Measurements from ENCODE around the gene CALN1. TPM values are rescaled to one million over a fixed set of nuclear protein-coding genes. Genes with fewer than 3 reads are reported as not detected.

CALN1 gene
- total RNA-seq, 5 donors from 2014 or later (not counting 1 experiment from before 2014, with no cell fraction given): 0.03 to 0.26 (median 0.05) TPM

DNA sequence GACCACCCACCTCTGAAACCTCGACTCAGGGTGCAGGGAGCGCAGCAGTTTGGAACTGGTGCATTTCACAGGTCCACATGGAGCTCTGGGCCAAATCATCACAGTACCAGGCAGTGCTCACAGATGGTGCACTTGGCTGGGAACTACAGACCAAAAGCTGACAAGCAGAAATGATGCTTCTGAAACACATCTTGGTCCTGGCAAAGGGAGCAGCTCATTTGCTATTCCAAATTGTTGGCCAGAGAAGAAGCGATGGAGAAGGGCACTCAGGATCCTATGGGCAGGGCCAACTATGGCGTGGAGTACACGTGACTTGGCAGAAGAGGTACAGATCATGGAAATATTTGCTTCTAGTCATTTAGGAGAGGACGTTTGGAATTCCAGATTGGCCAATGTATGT, 383.9 kb downstream of the CALN1 start:
- CTCF ChIA-PET: no interaction called here

DNA sequence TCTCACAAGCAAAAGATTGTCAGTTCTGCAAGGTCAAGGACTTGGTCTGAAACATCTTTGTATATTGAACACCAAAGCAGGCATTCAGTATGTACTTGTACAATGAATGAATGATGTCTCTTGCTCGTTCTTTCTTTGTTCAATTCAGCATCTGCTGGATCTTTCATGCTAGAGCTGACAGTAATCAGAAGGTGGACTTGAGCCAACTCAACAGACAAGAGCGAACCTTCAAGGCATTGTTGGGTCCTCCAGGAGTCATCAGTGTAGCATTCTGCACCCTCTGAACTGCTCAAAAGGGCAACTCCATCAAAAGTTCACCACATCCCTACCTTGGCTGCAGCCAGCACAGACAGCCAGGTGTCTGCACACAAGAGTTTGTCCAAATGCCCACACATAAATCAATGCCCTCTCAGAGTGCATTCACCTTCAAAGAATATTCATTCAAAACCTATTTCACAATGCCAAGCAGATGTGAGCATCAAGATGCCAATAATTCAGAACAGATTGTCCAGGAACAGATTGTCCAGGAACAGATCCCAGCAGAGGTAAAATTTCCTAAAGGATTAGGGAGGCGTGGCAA, 386.7 kb downstream of the CALN1 start:
- Mint-ChIP-seq H3K36me3 (no peaks in the 10 kb centered on the region), H3K27ac (no peak overlapping the region), H3K4me1 (no peaks in the 10 kb centered on the region), H3K27me3 (no peaks in the 10 kb centered on the region), H3K9me3 (peaks cover 10 to 22% (median 11%) of the 10 kb centered on the region in 3 donors), H3K4me3 (no peak overlapping the region)
- DNase-seq (no peak), ATAC-seq (replicated peaks in 1 of 4) (no peak)
- WGBS (ENCODE audit: insufficient coverage): 70% methylated on average over 2 of the region's 3 CpGs
- Histone ChIP-seq H3K9me3 (no peaks in the 10 kb centered on the region), H3K4me3 (ENCODE audit: control insufficient read depth in 1 of 2, extremely low read depth in 1 of 2, low read length in 1 of 2) (no peak overlapping the region), H3K27me3 (replicated peaks in 1 of 2; ENCODE audit: control insufficient read depth in 2 of 2, extremely low read depth in 1 of 2, insufficient read depth in 2 of 2, low read length in 1 of 2) (no peaks in the 10 kb centered on the region), H3K36me3 (ENCODE audit: control insufficient read depth in 2 of 2, extremely low read depth in 1 of 2, insufficient read depth in 1 of 2, low read length in 1 of 2) (no peaks in the 10 kb centered on the region), H3K27ac (ENCODE audit: low read length) (no peak overlapping the region), H3K4me1 (ENCODE audit: control insufficient read depth in 1 of 2, extremely low read depth in 1 of 2, insufficient read depth in 2 of 2, low read length in 2 of 2) (no peaks in the 10 kb centered on the region)
- CTCF ChIA-PET: no interaction called here
- POLR2A ChIA-PET: no interaction called here

More for the DNA sequence above, 383.9 kb downstream of the CALN1 start:
- H3K27me3 ChIP-seq (replicated peaks in 1 of 2; ENCODE audit: control insufficient read depth in 2 of 2, extremely low read depth in 1 of 2, insufficient read depth in 2 of 2, low read length in 1 of 2): no peaks in the 10 kb centered on the region
- no peak overlapping the region for H3K27ac Mint-ChIP-seq
- ATAC-seq (replicated peaks in 1 of 4) (no peak), DNase-seq (no peak)
- H3K9me3 Mint-ChIP-seq: peaks cover 4 to 20% (median 8%) of the 10 kb centered on the region in 3 donors
- H3K27ac ChIP-seq (ENCODE audit: low read length): no peak overlapping the region
- H3K27me3 Mint-ChIP-seq: no peaks in the 10 kb centered on the region
- H3K4me3 Mint-ChIP-seq: no peak overlapping the region
- POLR2A ChIA-PET: no interaction called here
- no peaks in the 10 kb centered on the region for H3K9me3 ChIP-seq
- 83% methylated on average over 6 of the region's 6 CpGs for WGBS (ENCODE audit: insufficient coverage)
- H3K4me3 ChIP-seq (ENCODE audit: control insufficient read depth in 1 of 2, extremely low read depth in 1 of 2, low read length in 1 of 2): no peak overlapping the region
- no peaks in the 10 kb centered on the region for H3K36me3 Mint-ChIP-seq
- no peaks in the 10 kb centered on the region for H3K4me1 ChIP-seq (ENCODE audit: control insufficient read depth in 1 of 2, extremely low read depth in 1 of 2, insufficient read depth in 2 of 2, low read length in 2 of 2)
- H3K36me3 ChIP-seq (ENCODE audit: control insufficient read depth in 2 of 2, extremely low read depth in 1 of 2, insufficient read depth in 1 of 2, low read length in 1 of 2): no peaks in the 10 kb centered on the region
- no peaks in the 10 kb centered on the region for H3K4me1 Mint-ChIP-seq

DNA sequence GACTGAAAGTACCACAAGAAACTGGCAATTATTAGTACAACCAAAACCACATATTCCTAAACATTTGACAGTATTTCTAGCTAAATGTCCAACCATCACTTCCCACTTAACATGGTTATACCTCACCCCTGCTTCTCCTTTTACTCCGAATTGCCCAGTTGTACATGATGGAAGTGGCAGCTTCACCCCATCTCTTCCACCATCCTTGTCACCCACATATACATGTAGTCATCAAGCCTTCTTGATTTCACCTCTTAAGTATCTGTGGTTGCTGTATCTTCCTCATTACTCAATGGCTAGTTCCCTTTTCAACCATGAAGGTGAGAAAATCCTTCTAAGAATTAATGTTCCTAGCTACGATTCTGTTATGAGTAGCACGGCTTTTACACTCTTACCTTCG, 388.2 kb downstream of the CALN1 start:
- no peak overlapping the region for H3K27ac Mint-ChIP-seq
- Histone ChIP-seq H3K27ac (ENCODE audit: low read length) (no peak overlapping the region), H3K36me3 (ENCODE audit: control insufficient read depth in 2 of 2, extremely low read depth in 1 of 2, insufficient read depth in 1 of 2, low read length in 1 of 2) (no peaks in the 10 kb centered on the region), H3K27me3 (replicated peaks in 1 of 2; ENCODE audit: control insufficient read depth in 2 of 2, extremely low read depth in 1 of 2, insufficient read depth in 2 of 2, low read length in 1 of 2) (no peaks in the 10 kb centered on the region), H3K4me1 (ENCODE audit: control insufficient read depth in 1 of 2, extremely low read depth in 1 of 2, insufficient read depth in 2 of 2, low read length in 2 of 2) (no peaks in the 10 kb centered on the region), H3K4me3 (ENCODE audit: control insufficient read depth in 1 of 2, extremely low read depth in 1 of 2, low read length in 1 of 2) (no peak overlapping the region), H3K9me3 (no peaks in the 10 kb centered on the region)
- peaks cover 11 to 27% (median 15%) of the 10 kb centered on the region in 3 donors for H3K9me3 Mint-ChIP-seq
- DNase-seq (no peak), ATAC-seq (replicated peaks in 1 of 4) (no peak)
- H3K4me1 Mint-ChIP-seq: no peaks in the 10 kb centered on the region
- WGBS (ENCODE audit: insufficient coverage): 63% methylated on average over 1 of the region's 4 CpGs
- no peak overlapping the region for H3K4me3 Mint-ChIP-seq
- no peaks in the 10 kb centered on the region for H3K27me3 Mint-ChIP-seq
- H3K36me3 Mint-ChIP-seq: no peaks in the 10 kb centered on the region
- CTCF ChIA-PET: no interaction called here
- POLR2A ChIA-PET: no interaction called here

- Mint-ChIP-seq H3K4me1 (no peaks in the 10 kb centered on the region), H3K27me3 (no peaks in the 10 kb centered on the region), H3K9me3 (peaks cover 11 to 27% (median 15%) of the 10 kb centered on the region in 3 donors), H3K27ac (no peak overlapping the region), H3K36me3 (no peaks in the 10 kb centered on the region), H3K4me3 (no peak overlapping the region)
- 70% methylated on average over 3 of the region's 3 CpGs for WGBS (ENCODE audit: insufficient coverage)
- H3K27ac ChIP-seq (ENCODE audit: low read length): no peak overlapping the region
- H3K4me1 ChIP-seq (ENCODE audit: control insufficient read depth in 1 of 2, extremely low read depth in 1 of 2, insufficient read depth in 2 of 2, low read length in 2 of 2): no peaks in the 10 kb centered on the region
- H3K36me3 ChIP-seq (ENCODE audit: control insufficient read depth in 2 of 2, extremely low read depth in 1 of 2, insufficient read depth in 1 of 2, low read length in 1 of 2): no peaks in the 10 kb centered on the region
- CTCF ChIA-PET: no interaction called here
- H3K27me3 ChIP-seq (replicated peaks in 1 of 2; ENCODE audit: control insufficient read depth in 2 of 2, extremely low read depth in 1 of 2, insufficient read depth in 2 of 2, low read length in 1 of 2): no peaks in the 10 kb centered on the region
- DNase-seq (no peak), ATAC-seq (replicated peaks in 1 of 4) (no peak)
- H3K9me3 ChIP-seq: no peaks in the 10 kb centered on the region
- POLR2A ChIA-PET: no interaction called here
- no peak overlapping the region for H3K4me3 ChIP-seq (ENCODE audit: control insufficient read depth in 1 of 2, extremely low read depth in 1 of 2, low read length in 1 of 2)
Measured at GRCh38 chr7:72021716-72022115, 390.4 kb downstream of the CALN1 start.

DNA sequence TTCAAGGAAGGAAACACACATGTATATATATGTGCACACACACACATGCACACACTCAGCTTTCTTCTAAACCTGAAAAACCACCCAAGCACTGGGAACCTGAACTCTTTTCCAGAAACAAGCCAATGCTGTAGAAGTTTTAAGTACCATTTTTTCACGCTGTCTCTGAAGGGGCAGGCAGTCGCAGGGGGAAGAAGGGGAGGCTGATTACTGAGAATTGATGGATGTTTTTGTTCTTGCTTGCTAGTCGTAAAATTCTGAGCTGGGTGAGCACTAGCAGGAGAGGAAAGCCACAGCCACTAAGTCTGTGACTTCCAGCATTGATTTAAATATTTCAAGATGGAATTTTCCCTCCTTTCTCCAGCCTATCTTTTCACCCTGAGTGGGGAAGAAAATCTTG, 391.8 kb downstream of the CALN1 start:
- WGBS (ENCODE audit: insufficient coverage): 40% methylated on average over 2 of the region's 3 CpGs
- H3K9me3 Mint-ChIP-seq: peaks cover 9 to 27% (median 11%) of the 10 kb centered on the region in 3 donors

DNA sequence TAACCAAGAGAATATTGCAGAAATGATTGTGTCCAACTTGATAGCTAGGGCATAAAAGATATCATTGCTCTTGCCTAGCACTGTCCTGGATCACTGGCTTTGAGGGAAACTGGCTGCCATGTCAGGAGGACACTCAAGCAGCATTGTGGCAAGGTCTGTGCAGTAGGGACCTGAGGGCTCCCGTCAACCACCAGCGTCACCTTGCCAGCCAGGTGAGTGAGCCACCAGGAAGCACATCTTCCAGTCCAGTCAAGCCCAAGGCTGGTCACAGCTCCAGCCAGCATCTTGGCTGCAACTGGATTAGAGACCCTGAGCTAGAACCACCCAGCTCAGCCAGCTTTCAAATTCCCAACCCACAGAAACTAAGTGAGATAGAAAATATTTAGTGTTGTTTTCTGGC, 392.7 kb downstream of the CALN1 start:
- peaks cover 7 to 27% (median 9%) of the 10 kb centered on the region in 3 donors for H3K9me3 Mint-ChIP-seq
- no peaks in the 10 kb centered on the region for H3K27me3 ChIP-seq (replicated peaks in 1 of 2; ENCODE audit: control insufficient read depth in 2 of 2, extremely low read depth in 1 of 2, insufficient read depth in 2 of 2, low read length in 1 of 2)
- 96% methylated on average over 2 of the region's 2 CpGs for WGBS (ENCODE audit: insufficient coverage)
- ChIA-PET POLR2A (interaction anchor here in 1 of 2 donors (0.6 kb wide), 1 partner anchor 8 kb away, joined by 6 read pairs; no protein-coding TSS in a partner anchor), CTCF (no interaction called here)
- no peaks in the 10 kb centered on the region for H3K36me3 ChIP-seq (ENCODE audit: control insufficient read depth in 2 of 2, extremely low read depth in 1 of 2, insufficient read depth in 1 of 2, low read length in 1 of 2)
- no peak for DNase-seq
- no peaks in the 10 kb centered on the region for H3K36me3 Mint-ChIP-seq
- no peaks in the 10 kb centered on the region for H3K9me3 ChIP-seq
- no peaks in the 10 kb centered on the region for H3K4me1 Mint-ChIP-seq
- no peak for ATAC-seq (replicated peaks in 1 of 4)
- H3K4me1 ChIP-seq (ENCODE audit: control insufficient read depth in 1 of 2, extremely low read depth in 1 of 2, insufficient read depth in 2 of 2, low read length in 2 of 2): no peaks in the 10 kb centered on the region
- H3K27ac ChIP-seq (ENCODE audit: low read length): no peak overlapping the region
- no peaks in the 10 kb centered on the region for H3K27me3 Mint-ChIP-seq
- H3K27ac Mint-ChIP-seq: no peak overlapping the region
- no peak overlapping the region for H3K4me3 ChIP-seq (ENCODE audit: control insufficient read depth in 1 of 2, extremely low read depth in 1 of 2, low read length in 1 of 2)
- H3K4me3 Mint-ChIP-seq: no peak overlapping the region

More for the DNA sequence above, 391.8 kb downstream of the CALN1 start:
- Mint-ChIP-seq H3K36me3 (no peaks in the 10 kb centered on the region), H3K4me3 (no peak overlapping the region), H3K4me1 (no peaks in the 10 kb centered on the region), H3K27me3 (no peaks in the 10 kb centered on the region), H3K27ac (no peak overlapping the region)
- Histone ChIP-seq H3K4me3 (ENCODE audit: control insufficient read depth in 1 of 2, extremely low read depth in 1 of 2, low read length in 1 of 2) (no peak overlapping the region), H3K4me1 (ENCODE audit: control insufficient read depth in 1 of 2, extremely low read depth in 1 of 2, insufficient read depth in 2 of 2, low read length in 2 of 2) (no peaks in the 10 kb centered on the region), H3K36me3 (ENCODE audit: control insufficient read depth in 2 of 2, extremely low read depth in 1 of 2, insufficient read depth in 1 of 2, low read length in 1 of 2) (no peaks in the 10 kb centered on the region), H3K27me3 (replicated peaks in 1 of 2; ENCODE audit: control insufficient read depth in 2 of 2, extremely low read depth in 1 of 2, insufficient read depth in 2 of 2, low read length in 1 of 2) (no peaks in the 10 kb centered on the region), H3K9me3 (no peaks in the 10 kb centered on the region), H3K27ac (ENCODE audit: low read length) (no peak overlapping the region)
- ChIA-PET CTCF (no interaction called here), POLR2A (no interaction called here)
- ATAC-seq (replicated peaks in 1 of 4): no peak
- no peak for DNase-seq

GRCh38 chr7:72017756-72018155, 394.4 kb downstream of the CALN1 start:
- H3K4me1 Mint-ChIP-seq: no peaks in the 10 kb centered on the region
- POLR2A ChIA-PET: no interaction called here
- H3K4me3 ChIP-seq (ENCODE audit: control insufficient read depth in 1 of 2, extremely low read depth in 1 of 2, low read length in 1 of 2): no peak overlapping the region
- CTCF ChIA-PET: no interaction called here
- WGBS (ENCODE audit: insufficient coverage): no CpG with 5 or more reads among the region's 6 CpGs
- no peaks in the 10 kb centered on the region for H3K36me3 Mint-ChIP-seq
- no peaks in the 10 kb centered on the region for H3K4me1 ChIP-seq (ENCODE audit: control insufficient read depth in 1 of 2, extremely low read depth in 1 of 2, insufficient read depth in 2 of 2, low read length in 2 of 2)
- DNase-seq (no peak), ATAC-seq (replicated peaks in 1 of 4) (no peak)
- no peaks in the 10 kb centered on the region for H3K27me3 Mint-ChIP-seq
- H3K4me3 Mint-ChIP-seq: no peak overlapping the region
- H3K36me3 ChIP-seq (ENCODE audit: control insufficient read depth in 2 of 2, extremely low read depth in 1 of 2, insufficient read depth in 1 of 2, low read length in 1 of 2): no peaks in the 10 kb centered on the region
- no peak overlapping the region for H3K27ac Mint-ChIP-seq
- no peaks in the 10 kb centered on the region for H3K9me3 ChIP-seq
- H3K27me3 ChIP-seq (replicated peaks in 1 of 2; ENCODE audit: control insufficient read depth in 2 of 2, extremely low read depth in 1 of 2, insufficient read depth in 2 of 2, low read length in 1 of 2): no peaks in the 10 kb centered on the region
- H3K9me3 Mint-ChIP-seq: peaks cover 7 to 23% (median 9%) of the 10 kb centered on the region in 3 donors
- no peak overlapping the region for H3K27ac ChIP-seq (ENCODE audit: low read length)
